GM19043 (cell line): ENCODE results near the gene PKNOX2.

ENCODE experiments used
- ATAC-seq: cut with Tn5 transposase; IDR thresholded peaks from one replicate; pipeline ENCODE4 v1.9.1; 2021; ENCODE audit warnings: low read depth; ENCODE audit not compliant: unreplicated experiment

Gene PKNOX2

GRCh38 chr11:125279676-125280418, 115.3 kb downstream of the PKNOX2 start:
- ATAC-seq, result no peak

GRCh38 chr11:125280646-125281045, 116.1 kb downstream of the PKNOX2 start:
- no peak for ATAC-seq

GRCh38 chr11:125281831-125282595, 117.5 kb downstream of the PKNOX2 start:
- no peak for ATAC-seq

GRCh38 chr11:125282596-125282914, 118.0 kb downstream of the PKNOX2 start:
- no peak for ATAC-seq

- no peak for ATAC-seq
These were observed 119.8 kb downstream of the PKNOX2 start for GRCh38 chr11:125284245-125284850.

- ATAC-seq, result no peak
These were observed 121.3 kb downstream of the PKNOX2 start for GRCh38 chr11:125285844-125286243.

- ATAC-seq, result no peak
These were observed 121.9 kb downstream of the PKNOX2 start for GRCh38 chr11:125286486-125286885.

GRCh38 chr11:125287491-125288210, 123.1 kb downstream of the PKNOX2 start:
- ATAC-seq, result no peak

- no peak for ATAC-seq
These were observed 125.0 kb downstream of the PKNOX2 start for GRCh38 chr11:125289419-125290098.

- no peak for ATAC-seq
These were observed 125.7 kb downstream of the PKNOX2 start for GRCh38 chr11:125290263-125290662.

GRCh38 chr11:125292100-125292499, 127.5 kb downstream of the PKNOX2 start:
- no peak for ATAC-seq

- ATAC-seq, result no peak
These were observed 129.0 kb downstream of the PKNOX2 start for GRCh38 chr11:125293596-125293995.

GRCh38 chr11:125295931-125296330, 131.4 kb downstream of the PKNOX2 start:
- ATAC-seq, result no peak

GRCh38 chr11:125297346-125297915, 132.9 kb downstream of the PKNOX2 start:
- no peak for ATAC-seq

GRCh38 chr11:125299061-125299615, 134.6 kb downstream of the PKNOX2 start:
- ATAC-seq, result no peak

GRCh38 chr11:125299821-125300220, 135.3 kb downstream of the PKNOX2 start:
- ATAC-seq, result no peak

- no peak for ATAC-seq
These were observed 136.3 kb downstream of the PKNOX2 start for GRCh38 chr11:125300791-125301218.

GRCh38 chr11:125301346-125301745, 136.8 kb downstream of the PKNOX2 start:
- no peak for ATAC-seq

- ATAC-seq, result no peak
These were observed 138.6 kb downstream of the PKNOX2 start for GRCh38 chr11:125303186-125303585.

GRCh38 chr11:125303694-125304093, 139.1 kb downstream of the PKNOX2 start:
- no peak for ATAC-seq
